Activated T-cell treated with anti-CD3 and anti-CD28 coated beads, Interleukin-2, amount 50 U/mL, for 24 hours (primary cell): Measurements from ENCODE around the gene ATP10A.

Source experiments
- DNase-seq: peaks from one replicate; pipeline ENCODE4 v3.0.0-alpha.2; 2020
- H3K27ac Mint-ChIP-seq: 2 replicates; pipeline ENCODE4 v1.8.0; 2020; ENCODE audit warnings: mild to moderate bottlenecking, mixed read lengths
- H3K27me3 Mint-ChIP-seq: 2 replicates; pipeline ENCODE4 v1.8.0; 2020; ENCODE audit warnings: mixed read lengths
- H3K36me3 Mint-ChIP-seq: 2 replicates; pipeline ENCODE4 v1.8.0; 2020; ENCODE audit warnings: low read depth, mixed read lengths
- H3K4me1 Mint-ChIP-seq: 2 replicates; pipeline ENCODE4 v1.8.0; 2020; ENCODE audit warnings: low read depth, mixed read lengths
- H3K4me3 Mint-ChIP-seq: 2 replicates; pipeline ENCODE4 v1.8.0; 2020; ENCODE audit warnings: mild to moderate bottlenecking, moderate library complexity, mixed read lengths
- H3K9me3 Mint-ChIP-seq: 2 replicates; pipeline ENCODE4 v1.8.0; 2020; ENCODE audit warnings: mixed read lengths

The ATP10A gene

GRCh38 chr15:25874379-25874778 is 11.3 kb upstream of the ATP10A start:
- H3K27ac Mint-ChIP-seq: no peak overlapping the region
- H3K4me3 Mint-ChIP-seq: no peak overlapping the region
- H3K36me3 Mint-ChIP-seq: no peaks in the 10 kb centered on the region
- no peaks in the 10 kb centered on the region for H3K9me3 Mint-ChIP-seq
- no peaks in the 10 kb centered on the region for H3K27me3 Mint-ChIP-seq
- no peak for DNase-seq
- H3K4me1 Mint-ChIP-seq: peaks cover 5% of the 10 kb centered on the region

- no peak for DNase-seq
- Mint-ChIP-seq H3K9me3 (no peaks in the 10 kb centered on the region), H3K27me3 (no peaks in the 10 kb centered on the region), H3K27ac (no peak overlapping the region), H3K4me1 (peaks cover 8% of the 10 kb centered on the region), H3K4me3 (no peak overlapping the region), H3K36me3 (no peaks in the 10 kb centered on the region)
Measured at GRCh38 chr15:25871403-25871802, 8.3 kb upstream of the ATP10A start.

DNA sequence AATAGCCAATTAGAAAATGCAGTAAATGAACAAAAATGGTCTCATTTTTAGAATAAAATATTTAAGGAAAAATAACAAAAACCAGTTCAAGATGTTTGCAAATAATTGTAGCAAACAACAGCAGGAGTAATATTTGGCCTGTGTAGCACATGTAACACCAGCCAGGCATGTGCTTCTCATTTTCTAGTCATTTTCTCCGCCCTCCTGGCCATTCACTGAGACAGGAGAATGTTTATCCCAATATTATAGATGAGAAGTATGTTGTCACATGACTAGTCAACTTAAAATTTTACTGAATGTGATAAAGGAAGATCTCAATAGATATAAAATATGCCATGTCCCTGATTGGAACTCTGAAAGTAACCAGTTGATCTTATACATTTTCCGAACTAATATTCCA is 7.8 kb upstream of the ATP10A start:
- Mint-ChIP-seq H3K36me3 (no peaks in the 10 kb centered on the region), H3K4me1 (peaks cover 8% of the 10 kb centered on the region), H3K9me3 (no peaks in the 10 kb centered on the region), H3K27me3 (no peaks in the 10 kb centered on the region), H3K4me3 (no peak overlapping the region), H3K27ac (no peak overlapping the region)
- no peak for DNase-seq

DNA sequence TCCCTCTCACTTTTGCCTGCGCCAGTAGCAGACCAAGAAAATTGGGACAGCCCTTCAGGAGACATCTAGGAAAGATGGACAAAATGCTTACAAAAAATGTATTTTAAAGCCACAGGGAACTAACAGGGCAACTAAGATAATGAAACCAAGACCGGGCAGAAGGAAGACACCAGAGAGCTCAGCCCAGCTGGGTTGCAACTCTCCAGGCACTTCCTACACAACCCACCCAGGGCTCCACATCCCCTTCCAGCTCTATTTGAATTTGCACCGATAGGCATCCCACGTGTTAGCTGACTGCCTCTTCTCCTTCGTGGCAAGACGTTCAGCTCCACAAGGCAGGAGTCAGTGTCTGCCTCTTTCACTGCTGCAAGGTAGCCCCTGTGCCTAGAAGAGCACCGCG is 6.6 kb upstream of the ATP10A start:
- H3K9me3 Mint-ChIP-seq: no peaks in the 10 kb centered on the region
- no peak overlapping the region for H3K27ac Mint-ChIP-seq
- H3K4me1 Mint-ChIP-seq: peaks cover 8% of the 10 kb centered on the region
- H3K27me3 Mint-ChIP-seq: no peaks in the 10 kb centered on the region
- no peaks in the 10 kb centered on the region for H3K36me3 Mint-ChIP-seq
- H3K4me3 Mint-ChIP-seq: no peak overlapping the region
- no peak for DNase-seq

DNA sequence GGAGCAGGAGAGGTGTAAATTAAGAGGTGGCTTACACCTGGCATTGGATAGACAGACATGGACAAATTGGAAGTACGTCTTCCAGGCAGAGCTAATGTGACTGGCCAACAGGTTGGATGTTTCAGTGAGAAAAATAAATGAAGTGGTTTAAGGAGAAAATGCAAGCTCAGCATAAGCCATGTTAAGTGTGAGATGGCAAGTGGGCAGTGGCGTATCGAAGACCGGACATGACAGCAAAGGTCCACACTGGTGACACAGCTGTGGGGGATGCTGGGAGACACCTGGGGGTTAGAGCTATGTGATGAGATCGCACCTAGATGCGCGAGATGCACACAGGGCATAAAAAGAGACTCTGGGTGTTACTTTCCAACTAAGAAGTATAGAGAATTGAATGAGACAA is 3.7 kb upstream of the ATP10A start:
- Mint-ChIP-seq H3K9me3 (no peaks in the 10 kb centered on the region), H3K27ac (no peak overlapping the region), H3K27me3 (no peaks in the 10 kb centered on the region), H3K4me3 (no peak overlapping the region), H3K4me1 (peaks cover 22% of the 10 kb centered on the region), H3K36me3 (peaks cover 8% of the 10 kb centered on the region)
- no peak for DNase-seq

GRCh38 chr15:25866251-25866650 is 3.1 kb upstream of the ATP10A start:
- H3K4me3 Mint-ChIP-seq: no peak overlapping the region
- no peaks in the 10 kb centered on the region for H3K9me3 Mint-ChIP-seq
- H3K36me3 Mint-ChIP-seq: peaks cover 14% of the 10 kb centered on the region
- DNase-seq: no peak
- no peak overlapping the region for H3K27ac Mint-ChIP-seq
- peaks cover 26% of the 10 kb centered on the region for H3K4me1 Mint-ChIP-seq
- no peaks in the 10 kb centered on the region for H3K27me3 Mint-ChIP-seq

- DNase-seq: no peak
- no peak overlapping the region for H3K27ac Mint-ChIP-seq
- peak overlapping the region; percentile 32 for H3K4me3 Mint-ChIP-seq
- peaks cover 39% of the 10 kb centered on the region for H3K4me1 Mint-ChIP-seq
- peaks cover 27% of the 10 kb centered on the region for H3K36me3 Mint-ChIP-seq
- no peaks in the 10 kb centered on the region for H3K27me3 Mint-ChIP-seq
- no peaks in the 10 kb centered on the region for H3K9me3 Mint-ChIP-seq
Measured at GRCh38 chr15:25864966-25865365, 1.8 kb upstream of the ATP10A start.

DNA sequence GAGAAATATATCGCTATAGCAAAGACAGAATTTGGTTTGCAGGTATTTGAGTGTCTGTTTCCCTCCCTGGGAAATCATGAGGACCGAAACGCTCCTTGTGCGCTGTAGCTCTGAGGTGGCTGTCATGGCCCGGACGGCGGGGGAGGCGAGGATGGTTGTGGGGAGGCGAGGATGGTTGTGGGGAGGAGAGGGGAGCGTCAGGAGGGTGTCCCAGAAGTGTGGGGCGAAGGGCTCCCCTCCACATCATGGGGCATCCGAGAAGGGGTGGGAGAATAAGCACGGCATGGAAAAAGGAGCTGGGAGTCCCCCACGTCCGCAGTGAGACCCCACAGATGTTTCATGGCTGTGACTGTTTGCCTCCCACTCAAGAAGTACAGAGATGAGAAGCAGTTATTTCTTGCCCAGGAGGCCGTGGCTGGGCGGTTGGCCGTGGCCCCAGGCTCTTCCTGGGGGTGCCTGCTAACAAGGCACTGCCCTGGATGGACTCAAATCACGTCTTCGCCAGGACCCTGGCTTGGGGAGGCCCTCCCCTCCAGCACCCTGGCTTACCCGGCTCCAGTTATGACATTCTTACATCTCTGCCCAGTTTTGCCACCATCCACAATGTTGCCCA is 947 bp upstream of the ATP10A start:
- no peak for DNase-seq
- Mint-ChIP-seq H3K9me3 (no peaks in the 10 kb centered on the region), H3K36me3 (peaks cover 32% of the 10 kb centered on the region), H3K27me3 (no peaks in the 10 kb centered on the region), H3K4me1 (peaks cover 39% of the 10 kb centered on the region), H3K27ac (peak overlapping the region; percentile 88), H3K4me3 (peak overlapping the region; percentile 75)

- Mint-ChIP-seq H3K9me3 (no peaks in the 10 kb centered on the region), H3K4me1 (peaks cover 54% of the 10 kb centered on the region), H3K27ac (peak overlapping the region; percentile 96), H3K27me3 (no peaks in the 10 kb centered on the region), H3K36me3 (peaks cover 45% of the 10 kb centered on the region), H3K4me3 (peak overlapping the region; percentile 90)
- peak; percentile 77 for DNase-seq
Measured at GRCh38 chr15:25862472-25863110, 536 bp downstream of the ATP10A start.

DNA sequence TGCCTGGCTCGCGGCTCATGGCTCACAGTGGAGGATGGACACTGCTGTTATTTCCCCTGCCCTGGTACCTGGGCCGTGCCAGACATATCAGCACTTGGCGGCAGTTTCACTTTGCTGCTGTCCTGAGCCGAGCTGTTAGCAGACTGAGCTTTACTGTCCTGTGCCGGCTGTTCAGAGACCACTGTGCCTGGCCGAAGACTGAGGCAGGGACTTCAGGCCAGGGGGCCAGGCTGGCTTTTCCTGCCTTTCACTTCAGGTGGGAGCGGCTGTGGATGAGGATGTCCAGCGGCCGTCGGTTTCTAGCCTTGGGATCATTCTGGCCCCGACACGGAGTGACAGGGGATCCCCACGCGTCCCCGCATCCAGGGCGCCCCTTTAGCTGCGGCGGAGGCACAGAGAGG is 1.1 kb downstream of the ATP10A start:
- Mint-ChIP-seq H3K27ac (peak overlapping the region; percentile 96), H3K9me3 (no peaks in the 10 kb centered on the region), H3K4me1 (peaks cover 58% of the 10 kb centered on the region), H3K27me3 (no peaks in the 10 kb centered on the region), H3K4me3 (peak overlapping the region; percentile 90), H3K36me3 (peaks cover 51% of the 10 kb centered on the region)
- DNase-seq: no peak

- Mint-ChIP-seq H3K27ac (peak overlapping the region; percentile 96), H3K4me1 (peaks cover 67% of the 10 kb centered on the region), H3K4me3 (peak overlapping the region; percentile 90), H3K27me3 (no peaks in the 10 kb centered on the region), H3K36me3 (peaks cover 59% of the 10 kb centered on the region), H3K9me3 (peaks cover under 1% of the 10 kb centered on the region)
- peak; percentile 52 for DNase-seq
Measured at GRCh38 chr15:25860885-25861866, 2.0 kb downstream of the ATP10A start.

DNA sequence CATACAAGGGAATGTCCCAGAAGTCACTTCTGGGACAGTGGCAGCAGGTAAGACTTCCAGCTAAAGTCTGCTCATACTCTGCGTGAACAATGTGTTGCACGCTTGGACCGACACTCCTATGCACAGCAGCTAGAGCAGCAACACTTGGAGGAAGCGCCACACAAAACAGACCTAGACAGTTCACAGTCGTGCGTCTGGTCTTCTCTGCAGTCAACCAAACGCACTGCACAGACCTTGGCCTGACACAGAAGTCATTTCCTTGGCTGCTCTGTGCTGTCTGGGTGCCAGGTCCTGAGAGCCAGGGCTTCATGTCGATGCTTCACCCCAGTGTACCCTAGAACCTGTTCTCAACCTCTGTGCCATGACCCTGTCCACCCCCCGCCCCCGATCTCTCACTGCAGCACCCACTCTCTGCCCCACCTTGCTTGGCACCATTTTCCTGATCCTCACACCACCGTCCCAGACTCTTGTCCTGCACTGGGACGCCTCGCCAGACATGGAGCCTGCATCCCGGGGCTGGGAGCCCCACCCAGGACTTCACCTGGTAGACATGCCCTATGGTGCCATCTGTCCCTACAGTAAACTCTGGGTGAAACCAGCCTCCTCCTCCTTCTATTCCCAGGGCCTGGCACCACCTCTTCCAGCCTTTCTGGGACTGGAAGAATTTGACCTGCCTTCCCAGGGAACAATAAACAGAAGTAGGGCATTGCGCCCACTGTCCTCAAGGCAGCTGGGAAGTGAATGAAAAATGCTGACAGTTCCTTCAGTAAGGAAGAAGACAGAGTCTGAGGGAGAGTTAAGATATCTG is 3.1 kb downstream of the ATP10A start:
- Mint-ChIP-seq H3K36me3 (peaks cover 71% of the 10 kb centered on the region), H3K27me3 (no peaks in the 10 kb centered on the region), H3K4me1 (peaks cover 79% of the 10 kb centered on the region), H3K9me3 (peaks cover 3% of the 10 kb centered on the region), H3K27ac (peak overlapping the region; percentile 96), H3K4me3 (peak overlapping the region; percentile 90)
- peak; percentile 59 for DNase-seq

GRCh38 chr15:25858952-25859760 is 4.0 kb downstream of the ATP10A start:
- peaks cover 77% of the 10 kb centered on the region for H3K36me3 Mint-ChIP-seq
- peak overlapping the region; percentile 90 for H3K4me3 Mint-ChIP-seq
- peaks cover 82% of the 10 kb centered on the region for H3K4me1 Mint-ChIP-seq
- DNase-seq: no peak
- H3K9me3 Mint-ChIP-seq: peaks cover 3% of the 10 kb centered on the region
- H3K27ac Mint-ChIP-seq: peak overlapping the region; percentile 96
- no peaks in the 10 kb centered on the region for H3K27me3 Mint-ChIP-seq
